Common myeloid progenitor, CD34-positive (primary cell): ENCODE data around the gene DHCR7.

Experiments used
- CTCF ChIA-PET: fragments of 350-600 bp; sonication (Branson Sonifier 250); formaldehyde crosslinking; loops from one replicate; lab custom pipeline; 2021; ENCODE audit warnings: antibody characterized with exemption; lab: Charles Lee
- POLR2A ChIA-PET: fragments of 350-600 bp; sonication (Branson Sonifier 250); formaldehyde crosslinking; loops from one replicate; lab custom pipeline; 2021; ENCODE audit warnings: antibody characterized with exemption; lab: Charles Lee
- DNase-seq, 3 donors: peaks; one replicate each; pipeline versions ENCODE4 v3.0.0 to v3.0.0-alpha.2; 2013
- H3K27ac ChIP-seq, 2 experiments: 1 replicate in 1 of 2; 2 replicates in 1 of 2; pipeline ENCODE4 v1.7.0; 2013; ENCODE audit warnings: inconsistent platforms in 2 of 2, low read length in 2 of 2, mild to moderate bottlenecking in 2 of 2, low read depth in 1 of 2, moderate library complexity in 1 of 2; ENCODE audit not compliant: severe bottlenecking in 2 of 2, insufficient read depth in 1 of 2, poor library complexity in 1 of 2
- H3K27me3 ChIP-seq, 5 experiments: replicated peaks in 2 of 5; 1 replicate in 3 of 5; 2 replicates in 2 of 5; pipeline versions ENCODE4 v1.6.1 to v1.7.0; 2013; ENCODE audit warnings: low read length in 4 of 5, mild to moderate bottlenecking in 2 of 5, moderate library complexity in 2 of 5, inconsistent platforms in 1 of 5; ENCODE audit not compliant: insufficient read depth in 5 of 5, control insufficient read depth in 4 of 5
- H3K36me3 ChIP-seq, 4 experiments: 1 replicate in 2 of 4; 2 replicates in 2 of 4; pipeline versions ENCODE4 v1.6.1 to v1.7.0; 2013; ENCODE audit warnings: low read length in 3 of 4, control low read depth in 1 of 4, mild to moderate bottlenecking in 1 of 4; ENCODE audit not compliant: control insufficient read depth in 4 of 4, insufficient read depth in 4 of 4
- H3K4me1 ChIP-seq, 4 experiments: 1 replicate in 3 of 4; 2 replicates in 1 of 4; pipeline versions ENCODE4 v1.6.1 to v1.7.1; 2013; ENCODE audit warnings: low read length in 3 of 4, mild to moderate bottlenecking in 3 of 4, control low read depth in 1 of 4, inconsistent platforms in 1 of 4, moderate library complexity in 1 of 4; ENCODE audit not compliant: control insufficient read depth in 4 of 4, insufficient read depth in 4 of 4; ENCODE audit errors: control extremely low read depth in 1 of 4
- H3K4me3 ChIP-seq, 7 experiments: 1 replicate in 4 of 7; 2 replicates in 3 of 7; pipeline versions ENCODE4 v1.5.1 to v1.7.0; 2013; ENCODE audit warnings: mild to moderate bottlenecking in 7 of 7, low read length in 6 of 7, moderate library complexity in 6 of 7, inconsistent platforms in 2 of 7, low read depth in 2 of 7, control low read depth in 1 of 7; ENCODE audit not compliant: insufficient read depth in 4 of 7, control insufficient read depth in 1 of 7; ENCODE audit errors: extremely low read depth in 1 of 7
- H3K9me3 ChIP-seq, 5 experiments: 1 replicate in 4 of 5; 2 replicates in 1 of 5; pipeline versions ENCODE4 v1.6.1 to v1.7.1; 2013; ENCODE audit warnings: low read length in 4 of 5, mild to moderate bottlenecking in 2 of 5, inconsistent platforms in 1 of 5, low read depth in 1 of 5, moderate library complexity in 1 of 5; ENCODE audit not compliant: control insufficient read depth in 4 of 5, insufficient read depth in 2 of 5; ENCODE audit errors: control extremely low read depth in 1 of 5
- WGBS: methylation state at CpG from one replicate; pipeline ENCODE4 v1.1.5; 2013; ENCODE audit not compliant: insufficient coverage; 5-methylcytosine and 5-hydroxymethylcytosine counted together

DHCR7 gene

GRCh38 chr11:71420455-71421241 is 27.5 kb downstream of the DHCR7 start:
- DNase-seq: peak; percentile 31 to 44 (median 32)
- peaks cover 0 to 5% (median 0%) of the 10 kb centered on the region in 5 experiments for H3K27me3 ChIP-seq
- ChIA-PET CTCF (interaction anchor here (0.7 kb wide), 1 partner anchor 21 kb away, joined by 3 read pairs; no protein-coding TSS in a partner anchor), POLR2A (no interaction called here)
- 75% methylated on average over 11 of the region's 16 CpGs for WGBS
- no peaks in the 10 kb centered on the region for H3K9me3 ChIP-seq
- no peaks in the 10 kb centered on the region for H3K36me3 ChIP-seq
- no peaks in the 10 kb centered on the region for H3K4me1 ChIP-seq
- H3K27ac ChIP-seq: no peak overlapping the region
- H3K4me3 ChIP-seq: no peak overlapping the region

GRCh38 chr11:71418643-71419042 is 29.6 kb downstream of the DHCR7 start:
- H3K9me3 ChIP-seq: no peaks in the 10 kb centered on the region
- CTCF ChIA-PET: no interaction called here
- WGBS: 93% methylated on average over 7 of the region's 8 CpGs

GRCh38 chr11:71414645-71415044 is 33.5 kb downstream of the DHCR7 start:
- H3K9me3 ChIP-seq: no peaks in the 10 kb centered on the region
- CTCF ChIA-PET: no interaction called here
- peaks cover 0 to 3% (median 0%) of the 10 kb centered on the region in 5 experiments for H3K27me3 ChIP-seq
- no peak overlapping the region for H3K4me3 ChIP-seq
- no peak for DNase-seq
- POLR2A ChIA-PET: no interaction called here
- no peak overlapping the region for H3K27ac ChIP-seq
- no peaks in the 10 kb centered on the region for H3K36me3 ChIP-seq
- no peaks in the 10 kb centered on the region for H3K4me1 ChIP-seq

More at GRCh38 chr11:71418643-71419042, 29.6 kb downstream of the DHCR7 start:
- POLR2A ChIA-PET: no interaction called here
- H3K36me3 ChIP-seq: no peaks in the 10 kb centered on the region
- no peak overlapping the region for H3K4me3 ChIP-seq
- no peak overlapping the region for H3K27ac ChIP-seq
- H3K4me1 ChIP-seq: no peaks in the 10 kb centered on the region
- H3K27me3 ChIP-seq: peaks cover 0 to 3% (median 0%) of the 10 kb centered on the region in 5 experiments
- DNase-seq: no peak

- Histone ChIP-seq H3K9me3 (no peaks in the 10 kb centered on the region), H3K27me3 (no peaks in the 10 kb centered on the region), H3K36me3 (no peaks in the 10 kb centered on the region), H3K27ac (no peak overlapping the region), H3K4me3 (no peak overlapping the region), H3K4me1 (no peaks in the 10 kb centered on the region)
- 93% methylated on average over 6 of the region's 7 CpGs for WGBS
- POLR2A ChIA-PET: no interaction called here
- CTCF ChIA-PET: no interaction called here
- DNase-seq: no peak
Observed at GRCh38 chr11:71410363-71410966, 37.7 kb downstream of the DHCR7 start.

- no peak for DNase-seq
- Histone ChIP-seq H3K27me3 (peaks cover 0 to 8% (median 0%) of the 10 kb centered on the region in 5 experiments), H3K4me3 (no peak overlapping the region), H3K9me3 (no peaks in the 10 kb centered on the region), H3K4me1 (no peaks in the 10 kb centered on the region), H3K27ac (no peak overlapping the region), H3K36me3 (no peaks in the 10 kb centered on the region)
- 72% methylated on average over 4 of the region's 7 CpGs for WGBS
- CTCF ChIA-PET: no interaction called here
- POLR2A ChIA-PET: no interaction called here
Observed at GRCh38 chr11:71408826-71409225, 39.4 kb downstream of the DHCR7 start.

- H3K27me3 ChIP-seq: peaks cover 0 to 8% (median 0%) of the 10 kb centered on the region in 5 experiments
Observed at GRCh38 chr11:71407356-71407755, 40.8 kb downstream of the DHCR7 start.

GRCh38 chr11:71406681-71407080 is 41.5 kb downstream of the DHCR7 start:
- Histone ChIP-seq H3K4me1 (no peaks in the 10 kb centered on the region), H3K9me3 (peaks cover 0 to 3% (median 0%) of the 10 kb centered on the region in 5 experiments), H3K36me3 (no peaks in the 10 kb centered on the region), H3K4me3 (no peak overlapping the region), H3K27me3 (peaks cover 0 to 8% (median 0%) of the 10 kb centered on the region in 5 experiments), H3K27ac (no peak overlapping the region)
- CTCF ChIA-PET: interaction anchor here (1.2 kb wide), 1 partner anchor 28 kb away, joined by 3 read pairs; no protein-coding TSS in a partner anchor
- WGBS: 91% methylated on average over 5 of the region's 10 CpGs
- POLR2A ChIA-PET: no interaction called here
- no peak for DNase-seq

More at GRCh38 chr11:71407356-71407755, 40.8 kb downstream of the DHCR7 start:
- ChIA-PET POLR2A (no interaction called here), CTCF (interaction anchor here (1.2 kb wide), 1 partner anchor 29 kb away, joined by 3 read pairs; no protein-coding TSS in a partner anchor)
- Histone ChIP-seq H3K4me3 (no peak overlapping the region), H3K4me1 (no peaks in the 10 kb centered on the region), H3K9me3 (peaks cover 0 to 3% (median 0%) of the 10 kb centered on the region in 5 experiments), H3K36me3 (no peaks in the 10 kb centered on the region), H3K27ac (no peak overlapping the region)
- 92% methylated on average over 15 of the region's 15 CpGs for WGBS
- DNase-seq: no peak
